ENCODE results near the gene SNRNP48. TPM values are rescaled to one million over a fixed set of nuclear protein-coding genes. Genes with fewer than 3 reads are reported as not detected.

Gene SNRNP48
- total and polyA plus RNA-seq, 2 of the 4 experiments (the other 2 are of a cell fraction) = 5.2 to 6.2 TPM

DNA sequence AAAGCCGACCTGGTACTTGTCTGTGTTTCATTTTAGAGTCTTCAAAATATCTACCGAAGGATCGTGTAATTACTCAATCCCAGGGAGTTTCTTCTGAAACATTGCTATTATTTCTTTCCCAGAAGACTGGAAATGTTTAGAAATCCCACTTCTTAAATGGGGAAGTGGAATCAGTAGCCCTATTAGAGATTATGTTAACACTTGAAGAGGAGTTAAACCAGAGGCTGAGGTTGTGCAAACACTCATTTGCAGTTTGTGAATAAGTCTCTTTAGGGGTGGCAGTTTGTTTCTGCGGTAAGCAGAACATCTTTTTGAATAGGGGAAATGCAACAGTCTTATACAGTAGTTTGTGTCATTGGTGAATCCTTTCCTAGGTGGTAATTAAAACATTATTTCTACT is 27.2 kb upstream of the SNRNP48 start:
- H2AK5ac ChIP-seq (ENCODE audit: low read depth, low read length) = no peak overlapping the region
- H3K9me1 ChIP-seq (ENCODE audit: insufficient read depth, low read length) = 0 out of 2 replicates have a peak, but pooled peaks cover 3% of the 10 kb centered on the region
- H4K91ac ChIP-seq (ENCODE audit: insufficient read depth, low read depth, low read length) = no peak overlapping the region
- H3K18ac ChIP-seq (ENCODE audit: low read depth, low read length) = no peak overlapping the region
- H2BK120ac ChIP-seq (ENCODE audit: low read depth, low read length) = no peak overlapping the region
- no peak overlapping the region for H2BK20ac ChIP-seq (ENCODE audit: low read depth, low read length)
- H2BK5ac ChIP-seq (ENCODE audit: low read depth, low read length, poor library complexity, severe bottlenecking) = no peak overlapping the region
- CTCF ChIA-PET = no interaction called here
- POLR2A ChIA-PET (ENCODE audit: unreplicated experiment) = interaction anchor here (0.6 kb wide), 1 partner anchor 22 kb away, joined by 13 read pairs; no protein-coding TSS in a partner anchor
- H3K27ac ChIP-seq (ENCODE audit: insufficient read depth, low read length) = no peak overlapping the region
- H4K5ac ChIP-seq (ENCODE audit: low read depth, low read length) = no peak overlapping the region
- WGBS, 2 experiments (ENCODE audit: extremely low coverage in 2 of 2, insufficient read length in 1 of 2) = no CpG with 5 or more reads among the region's 4 CpGs
- ATAC-seq (ENCODE audit: low read depth) (no peak), DNase-seq (no peak)
- dilution Hi-C loops (cut with HindIII; ENCODE audit: low sequenced_read_pairs, unreplicated experiment) (no loop called here), intact Hi-C loops (cut with micrococcal nuclease) (no loop called here), in situ Hi-C loops (cut with MboI; ENCODE audit: low sequenced_read_pairs) (no loop called here)
- no peaks in the 10 kb centered on the region for H3K79me1 ChIP-seq (ENCODE audit: low read depth in 1 of 2, low read length in 2 of 2)
- no peaks in the 10 kb centered on the region for H3K9me3 ChIP-seq (ENCODE audit: control insufficient read depth, insufficient read depth, low read length)
- no peak overlapping the region for H3K4me2 ChIP-seq (ENCODE audit: low read depth, low read length)
- no peak overlapping the region for H3K23ac ChIP-seq (ENCODE audit: low read depth, low read length)
- H2AFZ ChIP-seq (replicated peaks; ENCODE audit: low read length, poor library complexity) = no peak overlapping the region
- no peak for TF ChIP-seq SMC3 (IDR thresholded peaks at IDR 0.05; ENCODE audit: low read depth, low read length)
- H3K9ac ChIP-seq (ENCODE audit: low read depth, low read length) = no peak overlapping the region
- no TSS peak for BruUV-seq (replicated peaks)
- no peak overlapping the region for H3K4ac ChIP-seq (ENCODE audit: low read depth, low read length)
- no peak overlapping the region for H2BK15ac ChIP-seq (ENCODE audit: low read depth, low read length)
- H3K56ac ChIP-seq (ENCODE audit: extremely low read depth, insufficient read depth, low read length) = no peak overlapping the region
- H4K20me1 ChIP-seq (ENCODE audit: insufficient read depth, low read length) = no peaks in the 10 kb centered on the region
- H3K4me3 ChIP-seq (ENCODE audit: insufficient read depth, low read depth, low read length) = no peak overlapping the region
- H3K14ac ChIP-seq (replicated peaks; ENCODE audit: low read depth, low read length) = no peak overlapping the region
- H4K8ac ChIP-seq (ENCODE audit: low read depth in 2 of 2, low read length in 2 of 2) = no peak overlapping the region
- H3K27me3 ChIP-seq (ENCODE audit: control insufficient read depth, insufficient read depth, low read length) = no peaks in the 10 kb centered on the region; the same call in 1 of the 2 replicates
- H2AK9ac ChIP-seq (replicated peaks; ENCODE audit: low read depth, low read length, poor library complexity) = no peak overlapping the region
- H3K36me3 ChIP-seq (ENCODE audit: control insufficient read depth, insufficient read depth, low read length) = peaks cover 6% of the 10 kb centered on the region; the same call in 1 of the 2 replicates
- H3K4me1 ChIP-seq (ENCODE audit: control insufficient read depth, insufficient read depth, low read length) = no peaks in the 10 kb centered on the region
